H9 (cell line): ENCODE data around the gene PTPN2. TPM values are rescaled to one million over a fixed set of nuclear protein-coding genes. Genes with fewer than 3 reads are reported as not detected.

Source experiments
- DNase-seq: peaks from one replicate; pipeline ENCODE4 v3.0.0-alpha.2; 2017
- H2AFZ ChIP-seq: one replicate; pipeline ENCODE4 v1.6.1; 2013; ENCODE audit warnings: mild to moderate bottlenecking, low read length, control low read depth, moderate library complexity
- H2AK5ac ChIP-seq: 2 replicates; pipeline ENCODE4 v1.6.1; 2013; ENCODE audit warnings: low read length, control low read depth, mixed read lengths; ENCODE audit not compliant: insufficient read length
- H2BK120ac ChIP-seq: one replicate; pipeline ENCODE4 v1.6.1; 2013; ENCODE audit warnings: low read depth, mild to moderate bottlenecking, low read length, control low read depth, inconsistent platforms; ENCODE audit not compliant: poor library complexity, severe bottlenecking
- H2BK12ac ChIP-seq: 2 replicates; pipeline ENCODE4 v1.6.1; 2013; ENCODE audit warnings: low read length, control low read depth, mixed read lengths, low read depth; ENCODE audit not compliant: insufficient read length
- H2BK15ac ChIP-seq: 2 replicates; pipeline ENCODE4 v1.6.1; 2013; ENCODE audit warnings: low read depth, low read length, control low read depth
- H2BK20ac ChIP-seq: one replicate; pipeline ENCODE4 v1.6.1; 2013; ENCODE audit warnings: low read depth, mild to moderate bottlenecking, low read length, control low read depth, inconsistent platforms; ENCODE audit not compliant: poor library complexity, severe bottlenecking
- H2BK5ac ChIP-seq: 2 replicates; pipeline ENCODE4 v1.6.1; 2013; ENCODE audit warnings: low read length, control low read depth, mixed read lengths; ENCODE audit not compliant: insufficient read length
- H3K14ac ChIP-seq: 2 replicates; pipeline ENCODE4 v1.6.1; 2013; ENCODE audit warnings: low read length, control low read depth; ENCODE audit not compliant: insufficient read depth
- H3K18ac ChIP-seq: 2 replicates; pipeline ENCODE4 v1.6.1; 2013; ENCODE audit warnings: low read depth, mild to moderate bottlenecking, mixed read lengths, low read length, control low read depth; ENCODE audit not compliant: insufficient read length
- H3K23ac ChIP-seq: 2 replicates; pipeline ENCODE4 v1.6.1; 2013; ENCODE audit warnings: low read length, control low read depth, mixed read lengths, low read depth; ENCODE audit not compliant: insufficient read length
- H3K23me2 ChIP-seq: 2 replicates; pipeline ENCODE4 v1.6.1; 2013; ENCODE audit warnings: low read depth, mild to moderate bottlenecking, mixed read lengths, low read length, control low read depth; ENCODE audit not compliant: insufficient read length, poor library complexity, severe bottlenecking
- H3K27ac ChIP-seq: 2 replicates; pipeline ENCODE4 v1.5.1; 2013; ENCODE audit warnings: low read length, control low read depth, mixed read lengths, low read depth; ENCODE audit not compliant: insufficient read length
- H3K27me3 ChIP-seq: 2 replicates; pipeline ENCODE4 v1.6.1; 2013; ENCODE audit warnings: low read length, control low read depth, inconsistent platforms; ENCODE audit not compliant: insufficient read depth
- H3K4ac ChIP-seq: 2 replicates; pipeline ENCODE4 v1.6.1; 2013; ENCODE audit warnings: low read depth, mild to moderate bottlenecking, control low read depth, inconsistent platforms, low read length, moderate library complexity
- H3K4me1 ChIP-seq: 2 replicates; pipeline ENCODE4 v1.6.1; 2013; ENCODE audit warnings: low read length, control low read depth, inconsistent platforms; ENCODE audit not compliant: insufficient read depth
- H3K4me2 ChIP-seq: 2 replicates; pipeline ENCODE4 v1.6.1; 2013; ENCODE audit warnings: low read length, control low read depth, mixed read lengths; ENCODE audit not compliant: insufficient read length, insufficient read depth
- H3K56ac ChIP-seq: 2 replicates; pipeline ENCODE4 v1.6.1; 2013; ENCODE audit warnings: low read depth, mild to moderate bottlenecking, mixed read lengths, low read length, control low read depth; ENCODE audit not compliant: insufficient read length
- H3K79me1 ChIP-seq: 2 replicates; pipeline ENCODE4 v1.6.1; 2013; ENCODE audit warnings: low read depth, mild to moderate bottlenecking, moderate library complexity, low read length, control low read depth, inconsistent platforms; ENCODE audit not compliant: insufficient read depth, poor library complexity, severe bottlenecking
- H3K79me2 ChIP-seq: 2 replicates; pipeline ENCODE4 v1.6.1; 2013; ENCODE audit warnings: low read length, control low read depth, inconsistent platforms; ENCODE audit not compliant: insufficient read depth
- H3K9ac ChIP-seq: 2 replicates; pipeline ENCODE4 v1.6.1; 2013; ENCODE audit warnings: low read length, control low read depth, mixed read lengths; ENCODE audit not compliant: insufficient read length; ENCODE audit errors: extremely low read depth
- H3K9me3 ChIP-seq: one replicate; pipeline ENCODE4 v1.6.1; 2013; ENCODE audit warnings: low read depth, low read length, inconsistent platforms; ENCODE audit not compliant: control insufficient read depth
- H3T11ph ChIP-seq: one replicate; pipeline ENCODE4 v1.6.1; 2013; ENCODE audit warnings: mild to moderate bottlenecking, low read length, control low read depth, inconsistent platforms
- H4K20me1 ChIP-seq: one replicate; pipeline ENCODE4 v1.6.1; 2013; ENCODE audit not compliant: control insufficient read depth, insufficient read length, insufficient read depth
- H4K5ac ChIP-seq: 2 replicates; pipeline ENCODE4 v1.6.1; 2013; ENCODE audit warnings: low read depth, mild to moderate bottlenecking, mixed read lengths, low read length, control low read depth; ENCODE audit not compliant: insufficient read length
- H4K8ac ChIP-seq: replicated peaks from 2 replicates; pipeline ENCODE4 v1.6.1; 2013; ENCODE audit warnings: low read length, control low read depth, mixed read lengths, low read depth; ENCODE audit not compliant: insufficient read length
- H4K91ac ChIP-seq: 2 replicates; pipeline ENCODE4 v1.6.1; 2013; ENCODE audit warnings: low read depth, mild to moderate bottlenecking, moderate library complexity, mixed read lengths, low read length, control low read depth; ENCODE audit not compliant: insufficient read length
- H3K27ac Mint-ChIP-seq, 3 experiments: 2 replicates in 2 of 3; 3 replicates in 1 of 3; pipeline ENCODE4 v1.8.0; 2020 to 2021; ENCODE audit warnings: mixed read lengths in 3 of 3, mild to moderate bottlenecking in 1 of 3, moderate library complexity in 1 of 3
- H3K27me3 Mint-ChIP-seq: 2 replicates; pipeline ENCODE4 v1.8.0; 2021; ENCODE audit warnings: low read depth, mild to moderate bottlenecking, moderate library complexity, mixed read lengths
- H3K36me3 Mint-ChIP-seq, 3 experiments: 2 replicates in 2 of 3; 3 replicates in 1 of 3; pipeline ENCODE4 v1.8.0; 2020 to 2021; ENCODE audit warnings: low read depth in 3 of 3, mixed read lengths in 3 of 3; ENCODE audit not compliant: insufficient read depth in 1 of 3
- H3K4me1 Mint-ChIP-seq, 2 experiments: 2 replicates each; pipeline ENCODE4 v1.8.0; 2020; ENCODE audit warnings: mixed read lengths in 2 of 2
- H3K4me3 Mint-ChIP-seq, 2 experiments: 2 replicates in 1 of 2; 3 replicates in 1 of 2; pipeline ENCODE4 v1.8.0; 2020 to 2021; ENCODE audit warnings: mild to moderate bottlenecking in 2 of 2, mixed read lengths in 2 of 2, moderate library complexity in 1 of 2
- H3K9me3 Mint-ChIP-seq, 2 experiments: 2 replicates in 1 of 2; 3 replicates in 1 of 2; pipeline ENCODE4 v1.8.0; 2020; ENCODE audit warnings: mild to moderate bottlenecking in 2 of 2, mixed read lengths in 2 of 2, moderate library complexity in 1 of 2
- CTCF ChIP-seq: fragments of 200-600 bp; sonication (generic); conservative IDR thresholded peaks from 3 replicates; pipeline ENCODE4 v1.8.0; 2021; ENCODE audit warnings: antibody characterized with exemption, mild to moderate bottlenecking
- WGBS: extraction: QIAGEN DNeasy Blood & Tissue Kit; methylation state at CpG from one replicate; pipeline ENCODE4 v1.1.7; 2013; ENCODE audit warnings: missing lambda C conversion rate, low lambda C conversion rate, mixed read lengths; ENCODE audit not compliant: insufficient read length; ENCODE audit errors: extremely low coverage; 5-methylcytosine and 5-hydroxymethylcytosine counted together
- total RNA-seq: library from RNA; stranded (reverse); gene quantifications from 2 replicates; pipeline ENCODE4 v1.2.1, GENCODE V29; 2021

Gene PTPN2
- total RNA-seq, 1 experiment from 2014 or later, result 48.7 TPM

GRCh38 chr18:12768625-12769024, 115.4 kb downstream of the PTPN2 start:
- Histone ChIP-seq H4K20me1 (no peaks in the 10 kb centered on the region), H2AFZ (no peak overlapping the region), H3K4me2 (no peak overlapping the region), H2BK20ac (no peak overlapping the region), H4K8ac (no peak overlapping the region), H2BK15ac (no peak overlapping the region), H3K9me3 (no peaks in the 10 kb centered on the region), H2BK5ac (no peak overlapping the region), H4K91ac (no peak overlapping the region), H3K4ac (no peak overlapping the region), H3K18ac (no peak overlapping the region), H3T11ph (no peak overlapping the region), H3K27me3 (no peaks in the 10 kb centered on the region), H3K56ac (no peak overlapping the region), H4K5ac (no peak overlapping the region), H2AK5ac (no peak overlapping the region), H3K4me1 (no peaks in the 10 kb centered on the region), H2BK120ac (no peak overlapping the region), H3K23ac (no peak overlapping the region), H3K9ac (no peak overlapping the region), H3K14ac (no peak overlapping the region), H3K23me2 (no peaks in the 10 kb centered on the region), H3K79me1 (no peaks in the 10 kb centered on the region), H3K27ac (no peak overlapping the region), H3K79me2 (no peaks in the 10 kb centered on the region), H2BK12ac (no peak overlapping the region)
- Mint-ChIP-seq H3K36me3 (no peaks in the 10 kb centered on the region; a peak in 1 of 7 replicates), H3K4me3 (no peak overlapping the region), H3K4me1 (peaks cover 4 to 11% of the 10 kb centered on the region in 2 experiments), H3K27ac (no peak overlapping the region), H3K9me3 (no peaks in the 10 kb centered on the region), H3K27me3 (no peaks in the 10 kb centered on the region)
- no peak for DNase-seq
- TF ChIP-seq CTCF, result no peak
- no CpG with 5 or more reads among the region's 3 CpGs for WGBS
